GM12878 (cell line): ENCODE results near the gene ASNSD1. TPM values are rescaled to one million over a fixed set of nuclear protein-coding genes. Genes with fewer than 3 reads are reported as not detected.
"Not testable (repeated sequence)": the region's sequence is repeated elsewhere in the genome, so short reads cannot be mapped to it uniquely, and the experiment has no call there.

Source experiments
- ATAC-seq: fragments of 200-7000 bp; cut with Tn5 transposase; 3 replicates; pipeline ENCODE4 v1.9.1; 2020; ENCODE audit warnings: mild to moderate bottlenecking, moderate library complexity
- BruUV-seq: library from RNA; stranded (reverse); fragments of 400-500 nt; replicated peaks from 2 replicates; lab custom pipeline; 2021; lab: Mats Ljungman, UMichigan
- CTCF ChIA-PET: fragments of 300-600 bp; sonication (Branson Sonifier 250); formaldehyde crosslinking; extraction: SDS; loops from one replicate; lab custom pipeline; 2021; ENCODE audit warnings: inconsistent platforms; lab: Yijun Ruan, JAX
- POLR2A ChIA-PET: fragments of 350-600 bp; formaldehyde crosslinking; extraction: SDS; loops from one replicate; lab custom pipeline; 2021; ENCODE audit warnings: inconsistent platforms; lab: Charles Lee
- RAD21 ChIA-PET: fragments of 300-600 bp; sonication (Branson Sonifier 250); formaldehyde crosslinking; loops from one replicate; lab custom pipeline; 2023; ENCODE audit warnings: antibody characterized with exemption; ENCODE audit not compliant: unreplicated experiment; lab: Charles Lee
- SMC1A ChIA-PET: fragments of 300-600 bp; sonication (Branson Sonifier 250); formaldehyde crosslinking; loops from one replicate; lab custom pipeline; 2023; ENCODE audit not compliant: unreplicated experiment, uncharacterized antibody; lab: Charles Lee
- DNase-seq: peaks from one replicate; pipeline ENCODE4 v3.0.0-alpha.2; 2011; ENCODE audit warnings: low read depth, low spot score
- FAIRE-seq: peaks from 3 replicates; lab custom pipeline; 2011; peaks lifted over from hg19 to GRCh38; lab: Jason Lieb, UNC
- H2AFZ ChIP-seq: 2 replicates; pipeline ENCODE4 v1.6.0; 2011; ENCODE audit warnings: low read depth, low read length, control low read depth; ENCODE audit not compliant: control insufficient read depth
- H3K27ac ChIP-seq: 2 replicates; pipeline ENCODE4 v1.5.1; 2011; ENCODE audit warnings: control low read depth; ENCODE audit not compliant: control insufficient read depth, insufficient read depth
- H3K27me3 ChIP-seq, 2 experiments: replicated peaks in 1 of 2; 2 replicates each; pipeline versions ENCODE4 v1.6.0 to v1.6.1; 2011; ENCODE audit warnings: low read length in 1 of 2; ENCODE audit not compliant: control insufficient read depth in 2 of 2, insufficient read depth in 2 of 2
- H3K36me3 ChIP-seq, 2 experiments: 2 replicates each; pipeline ENCODE4 v1.5.1; 2011; ENCODE audit warnings: low read length in 1 of 2; ENCODE audit not compliant: control insufficient read depth in 2 of 2, insufficient read depth in 2 of 2
- H3K4me1 ChIP-seq: 2 replicates; pipeline ENCODE4 v1.6.1; 2011; ENCODE audit warnings: mild to moderate bottlenecking, low read length, moderate library complexity, mixed read lengths; ENCODE audit not compliant: control insufficient read depth, insufficient read depth
- H3K4me2 ChIP-seq: 2 replicates; pipeline ENCODE4 v1.6.0; 2011; ENCODE audit warnings: control low read depth; ENCODE audit not compliant: control insufficient read depth, insufficient read depth
- H3K4me3 ChIP-seq: fragments of 200-600 bp; sonication (generic); 2 replicates; pipeline ENCODE4 v1.5.1; 2016
- H3K79me2 ChIP-seq: 2 replicates; pipeline ENCODE4 v1.6.0; 2011; ENCODE audit warnings: low read length; ENCODE audit not compliant: control insufficient read depth, insufficient read depth
- H3K9ac ChIP-seq: 2 replicates; pipeline ENCODE4 v1.8.0; 2011; ENCODE audit warnings: low read length, control low read depth, mixed read lengths; ENCODE audit not compliant: control insufficient read depth, insufficient read depth
- H3K9me3 ChIP-seq: replicated peaks from 3 replicates; pipeline ENCODE4 v1.5.1; 2011; ENCODE audit warnings: mild to moderate bottlenecking, low read length; ENCODE audit not compliant: control insufficient read depth, insufficient read depth
- H4K20me1 ChIP-seq: 2 replicates; pipeline ENCODE4 v1.6.0; 2011; ENCODE audit not compliant: control insufficient read depth, insufficient read depth
- BCLAF1 ChIP-seq: fragments of 450-650 bp; IDR thresholded peaks from 2 replicates; pipeline ENCODE4 v1.6.1; 2017; ENCODE audit warnings: antibody characterized with exemption, mild to moderate bottlenecking, moderate library complexity
- CHD4 ChIP-seq: fragments of 200-600 bp; sonication (generic); IDR thresholded peaks from 2 replicates; pipeline ENCODE4 v1.6.1; 2016; ENCODE audit warnings: mild to moderate bottlenecking
- EED ChIP-seq: sonication (generic); IDR thresholded peaks from 2 replicates; pipeline ENCODE4 v1.6.1; 2016; ENCODE audit warnings: antibody characterized with exemption, low read depth
- EZH2 ChIP-seq: IDR thresholded peaks from 2 replicates; pipeline ENCODE4 v1.6.1; 2012; ENCODE audit warnings: low read depth, mild to moderate bottlenecking, control low read depth, inconsistent platforms, low read length, borderline replicate concordance; ENCODE audit not compliant: control insufficient read depth
- MLLT1 ChIP-seq: fragments of 450-650 bp; IDR thresholded peaks from 2 replicates; pipeline ENCODE4 v1.6.1; 2016; ENCODE audit warnings: mild to moderate bottlenecking
- RCOR1 ChIP-seq: conservative IDR thresholded peaks from 2 replicates; pipeline ENCODE4 v1.6.1; 2012; ENCODE audit warnings: low read depth, low read length, improper control_type of control experiment
- RUNX3 ChIP-seq: IDR thresholded peaks from 2 replicates; pipeline ENCODE4 v1.6.1; 2012; ENCODE audit warnings: low read length, inconsistent platforms
- SIN3A ChIP-seq: IDR thresholded peaks from 2 replicates; pipeline ENCODE4 v1.6.1; 2012; ENCODE audit warnings: low read depth, low read length, improper control_type of control experiment
- SMAD1 ChIP-seq: fragments of 450-650 bp; IDR thresholded peaks from 2 replicates; pipeline ENCODE4 v1.6.1; 2018; ENCODE audit warnings: mild to moderate bottlenecking, low read depth; ENCODE audit not compliant: partially characterized antibody
- SUPT20H ChIP-seq: IDR thresholded peaks from 2 replicates; pipeline ENCODE4 v1.6.1; 2011; ENCODE audit warnings: low read depth, mild to moderate bottlenecking, low read length, moderate library complexity, borderline replicate concordance; ENCODE audit not compliant: control insufficient read depth
- TCF3 ChIP-seq: IDR thresholded peaks from 2 replicates; pipeline ENCODE4 v1.6.1; 2012; ENCODE audit warnings: low read depth, mild to moderate bottlenecking, low read length, borderline replicate concordance; ENCODE audit not compliant: insufficient read depth
- WGBS: methylation state at CpG from one replicate; pipeline ENCODE4 v1.1.6; 2016; ENCODE audit warnings: low lambda C conversion rate; ENCODE audit not compliant: insufficient replicate concordance, insufficient coverage; ENCODE audit errors: missing lambda C conversion rate; 5-methylcytosine and 5-hydroxymethylcytosine counted together
- in situ Hi-C: fragments of 300-500 bp; cut with MboI; formaldehyde crosslinking; loops from 9 replicates; pipeline ENCODE4 v1.14.3; 2018; ENCODE audit warnings: mixed read lengths
- intact Hi-C: fragments of 100-400 bp; cut with micrococcal nuclease; formaldehyde crosslinking; loops from one replicate; pipeline ENCODE4 v1.14.2; 2022; ENCODE audit not compliant: unreplicated experiment
- polyA plus RNA-seq, 11 experiments: library from polyadenylated mRNA; depleted of rRNA in 4 of 11; unstranded in 6 of 11; stranded (reverse) in 5 of 11; fragments of >200 nt; fragmentation: Nextera tagmentation in 4 of 11; fragmentation: Illumina TruSeq in 1 of 11; extraction: Ambion mirVana in 4 of 11; extraction: Trizol in 1 of 11; gene quantifications; 1 replicate in 1 of 11; 2 replicates in 10 of 11; pipeline versions ENCODE4 v1.2.1 to v1.2.3, GENCODE V29; 2011 to 2016; ENCODE audit warnings: inconsistent platforms in 2 of 11, missing spikeins in 2 of 11, low read depth in 1 of 11
- total RNA-seq, 4 experiments: library from RNA; depleted of rRNA in 3 of 4; stranded (reverse); fragments of >200 nt in 3 of 4; fragmentation: Illumina TruSeq in 1 of 4; extraction: Trizol in 1 of 4; gene quantifications; 2 replicates each; pipeline versions ENCODE4 v1.2.1 to v1.2.3, GENCODE V29; 2013 to 2021

ASNSD1 gene
- total and polyA plus RNA-seq, 10 of the 15 experiments (the other 5 are each of a cell fraction or from before 2014, with no cell fraction given): 39.1 to 89.8 (median 72.1) TPM

GRCh38 chr2:189663319-189663718, 2.1 kb downstream of the ASNSD1 start:
- H3K4me1 ChIP-seq, FAIRE-seq, H3K9me3 ChIP-seq, in situ Hi-C loops, H4K20me1 ChIP-seq, H2AFZ ChIP-seq, BruUV-seq, H3K27ac ChIP-seq, H3K36me3 ChIP-seq, ATAC-seq, DNase-seq, H3K27me3 ChIP-seq: not testable (repeated sequence)
- ChIA-PET CTCF (interaction anchor here (1.0 to 9.9 kb wide), 6 partner anchors 10 to 100 kb away, joined by 3 to 163 read pairs (median 84); partner anchors contain the start of genes ANKAR and OSGEPL1), RAD21 (interaction anchor here (0.7 to 1.9 kb wide), 3 partner anchors 10 to 99 kb away, joined by 4 to 9 read pairs (median 9); partner anchors contain the start of gene OSGEPL1), SMC1A (interaction anchor here (1.1 to 6.9 kb wide), 5 partner anchors 11 to 126 kb away, joined by 3 to 71 read pairs (median 45); partner anchors contain the start of gene ANKAR), POLR2A (interaction anchor here (0.6 to 2.4 kb wide), 4 partner anchors 10 to 89 kb away, joined by 4 to 11 read pairs (median 8); partner anchors contain the start of gene ANKAR)
- 0 out of 2 replicates have a peak, but pooled peaks have one; percentile 30 for TF ChIP-seq MLLT1
- Histone ChIP-seq H3K4me3 (peak overlapping the region; percentile 30; the same call in 1 of the 2 replicates), H3K9ac (peak overlapping the region; percentile 32; the same call in 1 of the 2 replicates), H3K4me2 (peak overlapping the region; percentile 53; the same call in 1 of the 2 replicates), H3K79me2 (peaks cover 34% of the 10 kb centered on the region)
- WGBS: 97% methylated on average over 12 of the region's 12 CpGs
- intact Hi-C loops: loop anchor here (5.0 kb wide), 4 partner anchors 119 to 519 kb away; partner anchors contain the start of genes ORMDL1 and PMS1

GRCh38 chr2:189669913-189670312, 8.7 kb downstream of the ASNSD1 start:
- ChIA-PET RAD21 (interaction anchor here (0.7 kb wide), 1 partner anchor 687 kb away, joined by 4 read pairs; no protein-coding TSS in a partner anchor), POLR2A (interaction anchor here (0.7 to 2.1 kb wide), 2 partner anchors 9 to 11 kb away, joined by 3 to 6 read pairs; no protein-coding TSS in a partner anchor), CTCF (interaction anchor here (0.9 to 11.5 kb wide), 4 partner anchors 8 to 102 kb away, joined by 3 to 163 read pairs (median 6); partner anchors contain the start of gene ASNSD1)
- TF ChIP-seq SMAD1: no peak
- no peak for TF ChIP-seq CHD4
- TF ChIP-seq EZH2: no peak
- no peak for TF ChIP-seq SIN3A
- no peak for TF ChIP-seq SUPT20H
- no peak for TF ChIP-seq EED
- TF ChIP-seq TCF3: no peak
- TF ChIP-seq BCLAF1: no peak
- no peak for TF ChIP-seq RCOR1
- no peak for TF ChIP-seq RUNX3

More at GRCh38 chr2:189669913-189670312, 8.7 kb downstream of the ASNSD1 start:
- FAIRE-seq (no peak), DNase-seq (no peak), ATAC-seq (no peak)
- BruUV-seq: no TSS peak
- no peak overlapping the region for H3K4me3 ChIP-seq
- H4K20me1 ChIP-seq: no peaks in the 10 kb centered on the region
- SMC1A ChIA-PET: interaction anchor here (1.1 to 8.9 kb wide), 3 partner anchors 8 to 32 kb away, joined by 3 to 71 read pairs (median 5); partner anchors contain the start of gene ASNSD1
- intact Hi-C loops: no loop called here
- peaks cover 3% of the 10 kb centered on the region for H3K79me2 ChIP-seq
- WGBS: 100% methylated on average over 4 of the region's 5 CpGs
- no peak overlapping the region for H2AFZ ChIP-seq
- H3K4me2 ChIP-seq: no peak overlapping the region
- in situ Hi-C loops: loop anchor here (5.0 kb wide), 1 partner anchor 397 kb away; no protein-coding TSS in a partner anchor
- no peaks in the 10 kb centered on the region for H3K9me3 ChIP-seq
- H3K27me3 ChIP-seq: no peaks in the 10 kb centered on the region
- H3K4me1 ChIP-seq: peaks cover 3% of the 10 kb centered on the region; the same call in 1 of the 2 replicates
- peaks cover 1 to 15% of the 10 kb centered on the region in 2 experiments; a peak in 3 of 4 replicates for H3K36me3 ChIP-seq
- no peak overlapping the region for H3K9ac ChIP-seq
- H3K27ac ChIP-seq: no peak overlapping the region
